H9 (cell line): Measurements from ENCODE around the gene PRSS22. TPM values are rescaled to one million over a fixed set of nuclear protein-coding genes. Genes with fewer than 3 reads are reported as not detected.

Experiments used
- DNase-seq: peaks from one replicate; pipeline ENCODE4 v3.0.0-alpha.2; 2017
- H2AFZ ChIP-seq: one replicate; pipeline ENCODE4 v1.6.1; 2013; ENCODE audit warnings: mild to moderate bottlenecking, low read length, control low read depth, moderate library complexity
- H2AK5ac ChIP-seq: 2 replicates; pipeline ENCODE4 v1.6.1; 2013; ENCODE audit warnings: low read length, control low read depth, mixed read lengths; ENCODE audit not compliant: insufficient read length
- H2BK120ac ChIP-seq: one replicate; pipeline ENCODE4 v1.6.1; 2013; ENCODE audit warnings: low read depth, mild to moderate bottlenecking, low read length, control low read depth, inconsistent platforms; ENCODE audit not compliant: poor library complexity, severe bottlenecking
- H2BK12ac ChIP-seq: 2 replicates; pipeline ENCODE4 v1.6.1; 2013; ENCODE audit warnings: low read length, control low read depth, mixed read lengths, low read depth; ENCODE audit not compliant: insufficient read length
- H2BK15ac ChIP-seq: 2 replicates; pipeline ENCODE4 v1.6.1; 2013; ENCODE audit warnings: low read depth, low read length, control low read depth
- H2BK20ac ChIP-seq: one replicate; pipeline ENCODE4 v1.6.1; 2013; ENCODE audit warnings: low read depth, mild to moderate bottlenecking, low read length, control low read depth, inconsistent platforms; ENCODE audit not compliant: poor library complexity, severe bottlenecking
- H2BK5ac ChIP-seq: 2 replicates; pipeline ENCODE4 v1.6.1; 2013; ENCODE audit warnings: low read length, control low read depth, mixed read lengths; ENCODE audit not compliant: insufficient read length
- H3K14ac ChIP-seq: 2 replicates; pipeline ENCODE4 v1.6.1; 2013; ENCODE audit warnings: low read length, control low read depth; ENCODE audit not compliant: insufficient read depth
- H3K18ac ChIP-seq: 2 replicates; pipeline ENCODE4 v1.6.1; 2013; ENCODE audit warnings: low read depth, mild to moderate bottlenecking, mixed read lengths, low read length, control low read depth; ENCODE audit not compliant: insufficient read length
- H3K23ac ChIP-seq: 2 replicates; pipeline ENCODE4 v1.6.1; 2013; ENCODE audit warnings: low read length, control low read depth, mixed read lengths, low read depth; ENCODE audit not compliant: insufficient read length
- H3K23me2 ChIP-seq: 2 replicates; pipeline ENCODE4 v1.6.1; 2013; ENCODE audit warnings: low read depth, mild to moderate bottlenecking, mixed read lengths, low read length, control low read depth; ENCODE audit not compliant: insufficient read length, poor library complexity, severe bottlenecking
- H3K27ac ChIP-seq: 2 replicates; pipeline ENCODE4 v1.5.1; 2013; ENCODE audit warnings: low read length, control low read depth, mixed read lengths, low read depth; ENCODE audit not compliant: insufficient read length
- H3K27me3 ChIP-seq: 2 replicates; pipeline ENCODE4 v1.6.1; 2013; ENCODE audit warnings: low read length, control low read depth, inconsistent platforms; ENCODE audit not compliant: insufficient read depth
- H3K4ac ChIP-seq: 2 replicates; pipeline ENCODE4 v1.6.1; 2013; ENCODE audit warnings: low read depth, mild to moderate bottlenecking, control low read depth, inconsistent platforms, low read length, moderate library complexity
- H3K4me1 ChIP-seq: 2 replicates; pipeline ENCODE4 v1.6.1; 2013; ENCODE audit warnings: low read length, control low read depth, inconsistent platforms; ENCODE audit not compliant: insufficient read depth
- H3K4me2 ChIP-seq: 2 replicates; pipeline ENCODE4 v1.6.1; 2013; ENCODE audit warnings: low read length, control low read depth, mixed read lengths; ENCODE audit not compliant: insufficient read length, insufficient read depth
- H3K56ac ChIP-seq: 2 replicates; pipeline ENCODE4 v1.6.1; 2013; ENCODE audit warnings: low read depth, mild to moderate bottlenecking, mixed read lengths, low read length, control low read depth; ENCODE audit not compliant: insufficient read length
- H3K79me1 ChIP-seq: 2 replicates; pipeline ENCODE4 v1.6.1; 2013; ENCODE audit warnings: low read depth, mild to moderate bottlenecking, moderate library complexity, low read length, control low read depth, inconsistent platforms; ENCODE audit not compliant: insufficient read depth, poor library complexity, severe bottlenecking
- H3K79me2 ChIP-seq: 2 replicates; pipeline ENCODE4 v1.6.1; 2013; ENCODE audit warnings: low read length, control low read depth, inconsistent platforms; ENCODE audit not compliant: insufficient read depth
- H3K9ac ChIP-seq: 2 replicates; pipeline ENCODE4 v1.6.1; 2013; ENCODE audit warnings: low read length, control low read depth, mixed read lengths; ENCODE audit not compliant: insufficient read length; ENCODE audit errors: extremely low read depth
- H3K9me3 ChIP-seq: one replicate; pipeline ENCODE4 v1.6.1; 2013; ENCODE audit warnings: low read depth, low read length, inconsistent platforms; ENCODE audit not compliant: control insufficient read depth
- H3T11ph ChIP-seq: one replicate; pipeline ENCODE4 v1.6.1; 2013; ENCODE audit warnings: mild to moderate bottlenecking, low read length, control low read depth, inconsistent platforms
- H4K20me1 ChIP-seq: one replicate; pipeline ENCODE4 v1.6.1; 2013; ENCODE audit not compliant: control insufficient read depth, insufficient read length, insufficient read depth
- H4K5ac ChIP-seq: 2 replicates; pipeline ENCODE4 v1.6.1; 2013; ENCODE audit warnings: low read depth, mild to moderate bottlenecking, mixed read lengths, low read length, control low read depth; ENCODE audit not compliant: insufficient read length
- H4K8ac ChIP-seq: replicated peaks from 2 replicates; pipeline ENCODE4 v1.6.1; 2013; ENCODE audit warnings: low read length, control low read depth, mixed read lengths, low read depth; ENCODE audit not compliant: insufficient read length
- H4K91ac ChIP-seq: 2 replicates; pipeline ENCODE4 v1.6.1; 2013; ENCODE audit warnings: low read depth, mild to moderate bottlenecking, moderate library complexity, mixed read lengths, low read length, control low read depth; ENCODE audit not compliant: insufficient read length
- H3K27ac Mint-ChIP-seq, 3 experiments: 2 replicates in 2 of 3; 3 replicates in 1 of 3; pipeline ENCODE4 v1.8.0; 2020 to 2021; ENCODE audit warnings: mixed read lengths in 3 of 3, mild to moderate bottlenecking in 1 of 3, moderate library complexity in 1 of 3
- H3K27me3 Mint-ChIP-seq: 2 replicates; pipeline ENCODE4 v1.8.0; 2021; ENCODE audit warnings: low read depth, mild to moderate bottlenecking, moderate library complexity, mixed read lengths
- H3K36me3 Mint-ChIP-seq, 3 experiments: 2 replicates in 2 of 3; 3 replicates in 1 of 3; pipeline ENCODE4 v1.8.0; 2020 to 2021; ENCODE audit warnings: low read depth in 3 of 3, mixed read lengths in 3 of 3; ENCODE audit not compliant: insufficient read depth in 1 of 3
- H3K4me1 Mint-ChIP-seq, 2 experiments: 2 replicates each; pipeline ENCODE4 v1.8.0; 2020; ENCODE audit warnings: mixed read lengths in 2 of 2
- H3K4me3 Mint-ChIP-seq, 2 experiments: 2 replicates in 1 of 2; 3 replicates in 1 of 2; pipeline ENCODE4 v1.8.0; 2020 to 2021; ENCODE audit warnings: mild to moderate bottlenecking in 2 of 2, mixed read lengths in 2 of 2, moderate library complexity in 1 of 2
- H3K9me3 Mint-ChIP-seq, 2 experiments: 2 replicates in 1 of 2; 3 replicates in 1 of 2; pipeline ENCODE4 v1.8.0; 2020; ENCODE audit warnings: mild to moderate bottlenecking in 2 of 2, mixed read lengths in 2 of 2, moderate library complexity in 1 of 2
- CTCF ChIP-seq: fragments of 200-600 bp; sonication (generic); conservative IDR thresholded peaks from 3 replicates; pipeline ENCODE4 v1.8.0; 2021; ENCODE audit warnings: antibody characterized with exemption, mild to moderate bottlenecking
- WGBS: extraction: QIAGEN DNeasy Blood & Tissue Kit; methylation state at CpG from one replicate; pipeline ENCODE4 v1.1.7; 2013; ENCODE audit warnings: missing lambda C conversion rate, low lambda C conversion rate, mixed read lengths; ENCODE audit not compliant: insufficient read length; ENCODE audit errors: extremely low coverage; 5-methylcytosine and 5-hydroxymethylcytosine counted together
- total RNA-seq: library from RNA; stranded (reverse); gene quantifications from 2 replicates; pipeline ENCODE4 v1.2.1, GENCODE V29; 2021

The PRSS22 gene
- total RNA-seq, 1 experiment from 2014 or later, result 1.9 TPM

GRCh38 chr16:2859686-2860265 lies 1.8 kb upstream of the PRSS22 start:
- Histone ChIP-seq H3K14ac (no peak overlapping the region), H4K20me1 (no peaks in the 10 kb centered on the region), H2BK20ac (no peak overlapping the region), H3K79me1 (no peaks in the 10 kb centered on the region), H2AK5ac (no peak overlapping the region), H4K8ac (no peak overlapping the region), H3K27ac (no peak overlapping the region), H3K9me3 (no peaks in the 10 kb centered on the region), H3K79me2 (no peaks in the 10 kb centered on the region), H3K4me1 (no peaks in the 10 kb centered on the region), H2BK15ac (no peak overlapping the region), H3K23me2 (peaks cover 5% of the 10 kb centered on the region), H2BK12ac (no peak overlapping the region), H3K56ac (no peak overlapping the region), H3K23ac (no peak overlapping the region), H3K27me3 (no peaks in the 10 kb centered on the region; the same call in 1 of the 2 replicates), H4K5ac (no peak overlapping the region), H3K4me2 (no peak overlapping the region), H2AFZ (no peak overlapping the region), H3K4ac (no peak overlapping the region), H2BK5ac (no peak overlapping the region), H4K91ac (no peak overlapping the region), H3K9ac (no peak overlapping the region), H3T11ph (no peak overlapping the region), H3K18ac (no peak overlapping the region), H2BK120ac (no peak overlapping the region)
- Mint-ChIP-seq H3K4me3 (no peak overlapping the region), H3K27ac (no peak overlapping the region), H3K27me3 (peaks cover 46% of the 10 kb centered on the region), H3K4me1 (peaks cover 5 to 7% of the 10 kb centered on the region in 2 experiments; a peak in 3 of 4 replicates), H3K9me3 (peaks cover 11 to 16% of the 10 kb centered on the region in 2 experiments), H3K36me3 (peaks cover under 1 to 2% (median 2%) of the 10 kb centered on the region in 3 experiments; a peak in 5 of 7 replicates)
- no CpG with 5 or more reads among the region's 10 CpGs for WGBS
- no peak for TF ChIP-seq CTCF
- no peak for DNase-seq
